Hepatic stellate cell (primary cell): Measurements from ENCODE around the gene ADGRA1.
"Not testable (repeated sequence)": the region's sequence is repeated elsewhere in the genome, so short reads cannot be mapped to it uniquely, and the experiment has no call there.

Experiments
- DNase-seq: peaks from one replicate; pipeline ENCODE4 v3.0.0; 2011; ENCODE audit warnings: low spot score

The ADGRA1 gene

GRCh38 chr10:133096616-133097269, 9.0 kb downstream of the ADGRA1 start:
- no peak for DNase-seq

- no peak for DNase-seq
Measured at GRCh38 chr10:133097418-133097817, 9.7 kb downstream of the ADGRA1 start.

GRCh38 chr10:133097961-133098360, 10.2 kb downstream of the ADGRA1 start:
- no peak for DNase-seq

- no peak for DNase-seq
Measured at GRCh38 chr10:133098426-133099124, 10.9 kb downstream of the ADGRA1 start.

- DNase-seq, result no peak
Measured at GRCh38 chr10:133099571-133099970, 11.8 kb downstream of the ADGRA1 start.

- DNase-seq, result no peak
Measured at GRCh38 chr10:133100186-133100585, 12.5 kb downstream of the ADGRA1 start.

- DNase-seq, result no peak
Measured at GRCh38 chr10:133100706-133101415, 13.1 kb downstream of the ADGRA1 start.

GRCh38 chr10:133101416-133101810, 13.7 kb downstream of the ADGRA1 start:
- DNase-seq, result no peak

GRCh38 chr10:133102415-133103095, 14.8 kb downstream of the ADGRA1 start:
- no peak for DNase-seq

GRCh38 chr10:133103311-133103910, 15.7 kb downstream of the ADGRA1 start:
- no peak for DNase-seq

- no peak for DNase-seq
Measured at GRCh38 chr10:133104068-133104962, 16.6 kb downstream of the ADGRA1 start.

GRCh38 chr10:133104963-133105640, 17.4 kb downstream of the ADGRA1 start:
- no peak for DNase-seq

GRCh38 chr10:133105686-133106390, 18.1 kb downstream of the ADGRA1 start:
- DNase-seq, result no peak

- DNase-seq, result no peak
Measured at GRCh38 chr10:133106516-133106915, 18.8 kb downstream of the ADGRA1 start.

GRCh38 chr10:133107442-133107841, 19.7 kb downstream of the ADGRA1 start:
- no peak for DNase-seq

- no peak for DNase-seq
Measured at GRCh38 chr10:133109711-133110110, 22.0 kb downstream of the ADGRA1 start.

- DNase-seq, result no peak
Measured at GRCh38 chr10:133110133-133110532, 22.4 kb downstream of the ADGRA1 start.

- no peak for DNase-seq
Measured at GRCh38 chr10:133110609-133111275, 23.0 kb downstream of the ADGRA1 start.

GRCh38 chr10:133111640-133112039, 23.9 kb downstream of the ADGRA1 start:
- DNase-seq, result not testable (repeated sequence)
